HCT116 (cell line): Measurements from ENCODE around the gene ARTN. TPM values are rescaled to one million over a fixed set of nuclear protein-coding genes. Genes with fewer than 3 reads are reported as not detected.

Experiments used
- ATAC-seq: fragments of 200-7000 bp; cut with Tn5 transposase; 2 replicates; pipeline ENCODE4 v1.9.1; 2020; ENCODE audit warnings: mild to moderate bottlenecking, moderate library complexity
- Bru-seq: library from RNA; stranded (reverse); fragments of 400-500 nt; gene quantifications from one replicate; lab custom pipeline; 2021; lab: Mats Ljungman, UMichigan
- BruChase-seq, 2 experiments: library from RNA; stranded (reverse); fragments of 400-500 nt; gene quantifications; one replicate each; lab custom pipeline; 2021; lab: Mats Ljungman, UMichigan
- BruUV-seq: library from RNA; stranded (reverse); fragments of 400-500 nt; replicated peaks from 2 replicates; lab custom pipeline; 2021; lab: Mats Ljungman, UMichigan
- CTCF ChIA-PET: fragments of 300-600 bp; sonication (Branson Sonifier 250); formaldehyde crosslinking; loops from one replicate; lab custom pipeline; 2021; ENCODE audit warnings: antibody characterized with exemption; lab: Charles Lee
- POLR2A ChIA-PET: fragments of 300-600, 350-600 bp; sonication (Branson Sonifier 250); formaldehyde crosslinking; loops from one replicate; lab custom pipeline; 2021; ENCODE audit warnings: antibody characterized with exemption; lab: Charles Lee
- RAD21 ChIA-PET, 2 experiments: fragments of 300-600 bp; sonication (Branson Sonifier 250); formaldehyde crosslinking; loops; one replicate each; lab custom pipeline; 2023; ENCODE audit warnings: low total read pairs in 2 of 2; ENCODE audit not compliant: uncharacterized antibody in 2 of 2, unreplicated experiment in 2 of 2, low non-redundant PET in 1 of 2; lab: Charles Lee
- DNase-seq: peaks from one replicate; pipeline ENCODE4 v3.0.0-alpha.2; 2010; ENCODE audit warnings: low read depth, low spot score
- H2AFZ ChIP-seq: fragments of 200-600 bp; shearing (Covaris generic), sonication (generic); 2 replicates; pipeline ENCODE4 v1.6.1; 2017; ENCODE audit warnings: low read depth, mixed run types, mixed read lengths, antibody characterized with exemption, low read length; ENCODE audit not compliant: poor library complexity, severe bottlenecking
- H3K27ac ChIP-seq: 2 replicates; pipeline ENCODE4 v1.5.1; 2012; ENCODE audit warnings: low read depth, low read length
- H3K27me3 ChIP-seq: fragments of 200-600 bp; sonication (generic); 2 replicates; pipeline ENCODE4 v1.6.1; 2016; ENCODE audit warnings: mixed run types, low read length, mixed read lengths; ENCODE audit not compliant: insufficient read depth
- H3K36me3 ChIP-seq, 2 experiments: fragments of 200-500 bp in 1 of 2; fragments of 200-600 bp in 1 of 2; sonication (Bioruptor generic) in 1 of 2; sonication (generic) in 1 of 2; 2 replicates each; pipeline versions ENCODE4 v1.5.1 to v1.6.1; 2014 to 2016; ENCODE audit warnings: low read length in 2 of 2, inconsistent platforms in 1 of 2, mixed read lengths in 1 of 2, mixed run types in 1 of 2; ENCODE audit not compliant: insufficient read depth in 2 of 2, control insufficient read depth in 1 of 2
- H3K4me1 ChIP-seq, 2 experiments: fragments of 200-600 bp in 1 of 2; sonication (generic) in 1 of 2; 2 replicates each; pipeline versions ENCODE4 v1.5.1 to v1.6.1; 2012 to 2017; ENCODE audit warnings: low read length in 2 of 2, inconsistent platforms in 1 of 2, mild to moderate bottlenecking in 1 of 2, mixed read lengths in 1 of 2, mixed run types in 1 of 2, moderate library complexity in 1 of 2; ENCODE audit not compliant: insufficient read depth in 2 of 2, control insufficient read depth in 1 of 2
- H3K4me2 ChIP-seq: fragments of 200-600 bp; sonication (generic); 2 replicates; pipeline ENCODE4 v1.6.1; 2017; ENCODE audit warnings: mixed run types, low read length, mixed read lengths
- H3K4me3 ChIP-seq, 2 experiments: fragments of 200-600 bp in 1 of 2; sonication (generic) in 1 of 2; replicated peaks in 1 of 2; 2 replicates each; pipeline ENCODE4 v1.5.1; 2011 to 2016; ENCODE audit warnings: low read length in 2 of 2, control low read depth in 1 of 2, low read depth in 1 of 2, mild to moderate bottlenecking in 1 of 2, mixed read lengths in 1 of 2, mixed run types in 1 of 2
- H3K79me2 ChIP-seq: fragments of 200-600 bp; sonication (generic); 2 replicates; pipeline ENCODE4 v1.6.1; 2017; ENCODE audit warnings: mild to moderate bottlenecking, mixed run types, low read length, moderate library complexity, mixed read lengths; ENCODE audit not compliant: insufficient read depth
- H3K9ac ChIP-seq: fragments of 200-600 bp; sonication (generic); 2 replicates; pipeline ENCODE4 v1.6.1; 2016; ENCODE audit warnings: low read length, mixed read lengths
- H3K9me2 ChIP-seq: fragments of 200-600 bp; sonication (generic), shearing (Covaris generic); 2 replicates; pipeline ENCODE4 v1.6.1; 2017; ENCODE audit warnings: mixed run types, mild to moderate bottlenecking, moderate library complexity; ENCODE audit not compliant: insufficient read depth
- H3K9me3 ChIP-seq, 2 experiments: fragments of 200-500 bp in 1 of 2; fragments of 200-600 bp in 1 of 2; sonication (Bioruptor generic) in 1 of 2; sonication (generic) in 1 of 2; 2 replicates each; pipeline ENCODE4 v1.6.1; 2014 to 2017; ENCODE audit warnings: low read length in 2 of 2, mixed read lengths in 2 of 2, inconsistent platforms in 1 of 2, low read depth in 1 of 2, mild to moderate bottlenecking in 1 of 2, mixed run types in 1 of 2, moderate library complexity in 1 of 2; ENCODE audit not compliant: control insufficient read depth in 1 of 2, insufficient read depth in 1 of 2
- H4K20me1 ChIP-seq: fragments of 200-600 bp; sonication (generic), shearing (Covaris generic); 2 replicates; pipeline ENCODE4 v1.6.1; 2017; ENCODE audit warnings: mixed run types, mild to moderate bottlenecking, moderate library complexity; ENCODE audit not compliant: insufficient read depth
- CEBPB ChIP-seq: IDR thresholded peaks from 2 replicates; pipeline ENCODE4 v1.6.1; 2012; ENCODE audit warnings: low read depth
- FOSL1 ChIP-seq: IDR thresholded peaks from 2 replicates; pipeline ENCODE4 v1.6.1; 2012; ENCODE audit warnings: low read depth
- JUND ChIP-seq: IDR thresholded peaks from 2 replicates; pipeline ENCODE4 v1.6.1; 2012
- MAX ChIP-seq: IDR thresholded peaks from 2 replicates; pipeline ENCODE4 v1.6.1; 2012
- POLR2A ChIP-seq: IDR thresholded peaks from 2 replicates; pipeline ENCODE4 v1.7.0; 2011; ENCODE audit warnings: borderline replicate concordance; ENCODE audit not compliant: insufficient read depth, insufficient read length; ENCODE audit errors: extremely low read depth
- POLR2AphosphoS5 ChIP-seq: IDR thresholded peaks from 2 replicates; pipeline ENCODE4 v1.6.1; 2011; ENCODE audit warnings: mild to moderate bottlenecking, low read depth, low read length, moderate library complexity
- RAD21 ChIP-seq: IDR thresholded peaks from 2 replicates; pipeline ENCODE4 v1.6.1; 2012; ENCODE audit warnings: low read depth, mild to moderate bottlenecking
- SP1 ChIP-seq: IDR thresholded peaks from 2 replicates; pipeline ENCODE4 v1.6.1; 2012; ENCODE audit warnings: low read depth
- TCF7L2 ChIP-seq: IDR thresholded peaks from 2 replicates; pipeline ENCODE4 v1.7.0; 2011; ENCODE audit warnings: borderline replicate concordance, inconsistent platforms; ENCODE audit not compliant: insufficient read depth, insufficient read length; ENCODE audit errors: extremely low read depth
- YY1 ChIP-seq: IDR thresholded peaks from 2 replicates; pipeline ENCODE4 v1.6.1; 2011; ENCODE audit warnings: low read length, low read depth, moderate library complexity, mild to moderate bottlenecking; ENCODE audit not compliant: insufficient replicate concordance; ENCODE audit errors: extremely low read depth
- ZFX ChIP-seq: fragments of 450-650 bp; IDR thresholded peaks from 2 replicates; pipeline ENCODE4 v1.6.1; 2017
- intact Hi-C: fragments of 100-400 bp; cut with micrococcal nuclease; formaldehyde crosslinking; loops from 2 replicates; pipeline ENCODE4 v1.10.0; 2022
- long read RNA-seq: library from polyadenylated mRNA; unstranded; transcript quantifications from one replicate; pipeline ENCODE4 v2.0.0, GENCODE V29; 2021; ENCODE audit not compliant: unreplicated experiment
- polyA plus RNA-seq: library from polyadenylated mRNA; unstranded; fragments of >200 nt; gene quantifications from 2 replicates; pipeline ENCODE4 v1.2.1, GENCODE V29; 2012; ENCODE audit warnings: missing spikeins
- total RNA-seq: library from RNA; stranded (reverse); gene quantifications from one replicate; pipeline ENCODE4 v1.2.1, GENCODE V29; 2021; ENCODE audit not compliant: unreplicated experiment

Gene ARTN
- total RNA-seq = 36.4 TPM
- 46.0 and 46.3 TPM in 2 replicates for polyA plus RNA-seq
- percentile 64 among the genes with signal in this experiment for Bru-seq, nascent RNA
- BruChase-seq, experiment 1, labeled RNA remaining after a 6-hour chase = percentile 67 among the genes with signal in this experiment
- percentile 69 among the genes with signal in this experiment for BruChase-seq, experiment 2, labeled RNA remaining after a 2-hour chase
- long read RNA-seq, transcript ARTN-202 (5 exons, 1,921 nt) = major isoform, 5 of 48 reads
- long read RNA-seq, partial matches to known transcripts = 10 of 48 reads
- long read RNA-seq, other reads (novel, unspliced or antisense) = 24 of 48 reads

DNA sequence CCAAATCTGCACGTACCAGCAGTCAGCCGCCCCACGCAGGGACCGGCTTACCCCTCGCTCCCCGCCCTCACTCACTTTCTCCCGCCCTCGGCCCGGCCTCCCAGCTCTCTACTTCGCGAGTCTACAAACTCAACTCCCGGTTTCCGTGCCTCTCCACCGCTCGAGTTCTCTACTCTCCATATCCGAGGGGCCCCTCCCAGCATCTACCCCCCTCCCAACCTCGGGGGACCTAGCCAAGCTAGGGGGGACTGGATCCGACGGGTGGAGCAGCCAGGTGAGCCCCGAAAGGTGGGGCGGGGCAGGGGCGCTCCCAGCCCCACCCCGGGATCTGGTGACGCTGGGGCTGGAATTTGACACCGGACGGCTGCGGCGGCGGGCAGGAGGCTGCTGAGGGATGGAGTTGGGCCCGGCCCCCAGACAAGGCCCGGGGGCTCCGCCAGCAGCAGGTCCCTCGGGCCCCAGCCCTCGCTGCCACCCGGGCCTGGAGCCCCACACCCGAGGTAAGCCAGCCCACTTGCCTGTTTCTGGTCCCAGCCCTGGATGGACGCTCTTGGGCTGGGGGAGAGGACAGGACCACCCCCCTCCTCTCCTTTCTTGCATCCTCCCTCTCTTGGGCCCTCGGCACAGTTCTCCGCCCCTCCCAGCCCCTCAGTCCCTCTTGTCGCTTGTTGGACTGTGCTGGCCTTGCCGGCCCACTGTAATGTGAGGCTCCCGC is at the start of gene ARTN:
ARTN (plus strand) TSS at position 416 of the 715 bp plus-strand sequence. CDS start 1,856 bp downstream, outside the sequence.
- intact Hi-C loops = loop anchor here (1.0 to 5.0 kb wide), 6 partner anchors 24 to 406 kb away; partner anchors contain the start of gene ST3GAL3
- ChIA-PET CTCF (interaction anchor here (0.7 to 12.2 kb wide), 30 partner anchors 9 to 707 kb away, joined by 3 to 479 read pairs (median 6); partner anchors contain the start of genes IPO13, KDM4A and PTPRF), RAD21 (interaction anchor here (1.7 to 3.6 kb wide), 4 partner anchors 11 to 169 kb away, joined by 4 to 109 read pairs (median 47); no protein-coding TSS in a partner anchor), POLR2A (interaction anchor here (1.0 to 2.7 kb wide), 8 partner anchors 12 to 284 kb away, joined by 3 to 45 read pairs (median 3); partner anchors contain the start of genes IPO13, KDM4A and ST3GAL3)
- H3K36me3 ChIP-seq = 0 out of 4 replicates have a peak, but pooled peaks cover 0 to 10% of the 10 kb centered on the region in 2 experiments
- no peak for DNase-seq
- TF ChIP-seq POLR2A (peak; percentile 58), ZFX (peak; percentile 73), POLR2AphosphoS5 (peak; percentile 53), CEBPB (no peak), RAD21 (no peak)
- no peaks in the 10 kb centered on the region for H4K20me1 ChIP-seq
- H3K79me2 ChIP-seq = peaks cover 9% of the 10 kb centered on the region; the same call in 1 of the 2 replicates
- H3K27ac ChIP-seq = peak within 1 kb of the TSS; percentile 71
- peak; percentile 60 for ATAC-seq
- peak within 1 kb of the TSS; percentile 92 for H3K4me2 ChIP-seq
- peaks cover 37 to 71% of the 10 kb centered on the region in 2 experiments for H3K4me1 ChIP-seq
- no peaks in the 10 kb centered on the region for H3K27me3 ChIP-seq
- no TSS peak for BruUV-seq
- H3K9me3 ChIP-seq = no peaks in the 10 kb centered on the region
- peak within 1 kb of the TSS; percentile 80 for H3K9ac ChIP-seq
- H3K9me2 ChIP-seq = no peaks in the 10 kb centered on the region
- peak within 1 kb of the TSS; percentile 75 to 77 for H3K4me3 ChIP-seq
- no peak within 1 kb of the TSS for H2AFZ ChIP-seq

GRCh38 chr1:43885279-43885801 is 48.3 kb upstream of the ARTN start:
- H3K9ac ChIP-seq = peak overlapping the region; percentile 69
- CTCF ChIA-PET = interaction anchor here (1.8 kb wide), 1 partner anchor 49 kb away, joined by 5 read pairs; no protein-coding TSS in a partner anchor

More at GRCh38 chr1:43885279-43885801, 48.3 kb upstream of the ARTN start:
- H3K27ac ChIP-seq = peak overlapping the region; percentile 59
- intact Hi-C loops = no loop called here
- no peaks in the 10 kb centered on the region for H3K9me3 ChIP-seq
- TF ChIP-seq POLR2AphosphoS5 = peak; percentile 57
- peak; percentile 23 for TF ChIP-seq TCF7L2
- peak; percentile 4 for TF ChIP-seq YY1
- no peak for TF ChIP-seq JUND
- peak; percentile 65 for TF ChIP-seq SP1
- TF ChIP-seq MAX = 0 out of 2 replicates have a peak, but pooled peaks have one; percentile 46
- TF ChIP-seq FOSL1 = no peak
- no peaks in the 10 kb centered on the region for H3K9me2 ChIP-seq
- no peaks in the 10 kb centered on the region for H3K27me3 ChIP-seq
- peak overlapping the region in 1 of 2 experiments; percentile 33; a peak in 2 of 4 replicates for H3K4me3 ChIP-seq
- DNase-seq (peak; percentile 38), ATAC-seq (peak; percentile 86)
- H3K36me3 ChIP-seq = no peaks in the 10 kb centered on the region
- ChIA-PET POLR2A (no interaction called here), RAD21 (no interaction called here)
- H3K4me2 ChIP-seq = peak overlapping the region; percentile 74
- peaks cover 31 to 82% of the 10 kb centered on the region in 2 experiments for H3K4me1 ChIP-seq
- H2AFZ ChIP-seq = no peak overlapping the region
- BruUV-seq = no TSS peak
- H4K20me1 ChIP-seq = no peaks in the 10 kb centered on the region
- H3K79me2 ChIP-seq = no peaks in the 10 kb centered on the region
